ENCODE measurements around the gene C8G.

The C8G gene

GRCh38 chr9:136972743-136973142 is 27.7 kb downstream of the C8G start:
- CTCF ChIA-PET: interaction anchor here (1.0 to 1.3 kb wide), 2 partner anchors 10 to 56 kb away, joined by 3 read pairs; no protein-coding TSS in a partner anchor
- DNase-seq (ENCODE audit: low spot score): no peak
- POLR2A ChIA-PET (ENCODE audit: low non-redundant PET): no interaction called here
- no peak for TF ChIP-seq CTCF (conservative IDR thresholded peaks at IDR 0.05; ENCODE audit: low read depth)
- peak overlapping the region; percentile 80 for H3K27ac ChIP-seq

- peak overlapping the region; percentile 80 for H3K27ac ChIP-seq
- CTCF ChIA-PET: interaction anchor here (0.6 to 1.7 kb wide), 4 partner anchors 9 to 73 kb away, joined by 3 to 4 read pairs (median 4); partner anchors contain the start of gene NPDC1
- DNase-seq (ENCODE audit: low spot score): no peak
- POLR2A ChIA-PET (ENCODE audit: low non-redundant PET): no interaction called here
- no peak for TF ChIP-seq CTCF (conservative IDR thresholded peaks at IDR 0.05; ENCODE audit: low read depth)
Observed at GRCh38 chr9:136973618-136974617, 28.9 kb downstream of the C8G start.

- ChIA-PET POLR2A (ENCODE audit: low non-redundant PET) (interaction anchor here (0.6 to 1.0 kb wide), 2 partner anchors 17 to 89 kb away, joined by 6 to 9 read pairs; partner anchors contain the start of gene PAXX), CTCF (interaction anchor here (0.6 to 1.8 kb wide), 8 partner anchors 10 to 118 kb away, joined by 3 to 6 read pairs (median 4); partner anchors contain the start of gene NPDC1)
- no peak for TF ChIP-seq CTCF (conservative IDR thresholded peaks at IDR 0.05; ENCODE audit: low read depth)
- H3K27ac ChIP-seq: peak overlapping the region; percentile 80
- DNase-seq (ENCODE audit: low spot score): peak; percentile 57
Observed at GRCh38 chr9:136974817-136975535, 29.9 kb downstream of the C8G start.

GRCh38 chr9:136975644-136976043 is 30.6 kb downstream of the C8G start:
- TF ChIP-seq CTCF (conservative IDR thresholded peaks at IDR 0.05; ENCODE audit: low read depth): no peak; the same call in 1 of the 2 replicates
- no peak for DNase-seq (ENCODE audit: low spot score)
- H3K27ac ChIP-seq: peak overlapping the region; percentile 80
- POLR2A ChIA-PET (ENCODE audit: low non-redundant PET): interaction anchor here (0.6 to 1.0 kb wide), 2 partner anchors 17 to 89 kb away, joined by 6 to 9 read pairs; partner anchors contain the start of gene PAXX
- CTCF ChIA-PET: interaction anchor here (0.6 to 1.8 kb wide), 8 partner anchors 17 to 258 kb away, joined by 3 to 6 read pairs (median 3); partner anchors contain the start of gene PAXX

DNA sequence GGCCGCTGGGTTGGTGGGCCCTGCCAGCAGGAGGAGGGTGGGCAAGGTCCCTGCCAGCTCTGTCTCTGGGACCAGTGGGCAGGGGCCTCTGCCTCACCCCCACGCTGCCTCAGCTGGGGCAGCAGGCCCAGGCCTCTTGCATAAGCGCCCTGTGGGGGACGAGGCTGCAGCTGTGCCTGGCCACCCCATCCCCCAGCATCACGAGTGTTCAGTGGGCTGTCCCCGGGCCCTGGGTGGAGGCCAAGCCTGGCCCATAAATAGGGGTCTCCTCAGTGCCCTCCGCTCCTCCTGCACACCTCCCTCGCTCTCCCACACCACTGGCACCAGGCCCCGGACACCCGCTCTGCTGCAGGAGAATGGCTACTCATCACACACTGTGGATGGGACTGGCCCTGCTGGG is 32.2 kb downstream of the C8G start, which contains the start of gene PTGDS:
Gene PTGDS (plus strand): TSS at position 282 of the 400 bp plus-strand sequence. CDS start 75 bp downstream, at position 357.
- DNase-seq (ENCODE audit: low spot score): no peak
- POLR2A ChIA-PET (ENCODE audit: low non-redundant PET): no interaction called here
- CTCF ChIA-PET: interaction anchor here (1.0 kb wide), 1 partner anchor 12 kb away, joined by 3 read pairs; no protein-coding TSS in a partner anchor
- H3K27ac ChIP-seq: peak within 1 kb of the TSS; percentile 80
- TF ChIP-seq CTCF (conservative IDR thresholded peaks at IDR 0.05; ENCODE audit: low read depth): no peak
